ENCODE measurements around the gene THYN1.
"Not testable (repeated sequence)": the region's sequence is repeated elsewhere in the genome, so short reads cannot be mapped to it uniquely, and the experiment has no call there.

The THYN1 gene

GRCh38 chr11:134264966-134265764 lies 12.0 kb upstream of the THYN1 start:
- TF ChIP-seq CTCF (IDR thresholded peaks at IDR 0.05; ENCODE audit: insufficient read depth, missing control alignments): no peak
- DNase-seq (ENCODE audit: insufficient read length, low spot score) (no peak), FAIRE-seq (no peak)

GRCh38 chr11:134261626-134262488 lies 8.7 kb upstream of the THYN1 start:
- DNase-seq (ENCODE audit: insufficient read length, low spot score) (peak; percentile 73), FAIRE-seq (no peak)
- TF ChIP-seq CTCF (IDR thresholded peaks at IDR 0.05; ENCODE audit: insufficient read depth, missing control alignments): peak; percentile 58

DNA sequence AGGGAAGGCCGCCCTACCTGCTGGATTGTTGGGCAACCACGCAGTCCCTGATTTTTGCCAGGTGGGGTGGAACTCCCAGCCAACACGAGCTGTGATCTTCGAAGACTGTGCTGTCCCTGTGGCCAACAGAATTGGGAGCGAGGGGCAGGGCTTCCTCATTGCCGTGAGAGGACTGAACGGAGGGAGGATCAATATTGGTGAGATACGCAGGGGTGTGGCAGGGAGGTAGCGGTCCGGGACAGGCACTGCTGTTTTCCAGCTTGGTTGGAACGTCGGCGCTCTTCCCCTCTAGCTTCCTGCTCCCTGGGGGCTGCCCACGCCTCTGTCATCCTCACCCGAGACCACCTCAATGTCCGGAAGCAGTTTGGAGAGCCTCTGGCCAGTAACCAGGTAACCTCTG lies 7.8 kb upstream of the THYN1 start:
- TF ChIP-seq CTCF (IDR thresholded peaks at IDR 0.05; ENCODE audit: insufficient read depth, missing control alignments): no peak
- DNase-seq (ENCODE audit: insufficient read length, low spot score): no peak
- no peak for FAIRE-seq

- DNase-seq (ENCODE audit: insufficient read length, low spot score) (no peak), FAIRE-seq (no peak)
- TF ChIP-seq CTCF (IDR thresholded peaks at IDR 0.05; ENCODE audit: insufficient read depth, missing control alignments): no peak
These were observed 7.4 kb upstream of the THYN1 start for GRCh38 chr11:134260503-134260902.

- TF ChIP-seq CTCF (IDR thresholded peaks at IDR 0.05; ENCODE audit: insufficient read depth, missing control alignments): no peak
- no peak for DNase-seq (ENCODE audit: insufficient read length, low spot score)
- no peak for FAIRE-seq
These were observed 5.4 kb upstream of the THYN1 start for GRCh38 chr11:134258577-134258976.

- no peak for TF ChIP-seq CTCF (IDR thresholded peaks at IDR 0.05; ENCODE audit: insufficient read depth, missing control alignments)
- FAIRE-seq (no peak), DNase-seq (ENCODE audit: insufficient read length, low spot score) (no peak)
These were observed 3.9 kb upstream of the THYN1 start for GRCh38 chr11:134257101-134257500.

DNA sequence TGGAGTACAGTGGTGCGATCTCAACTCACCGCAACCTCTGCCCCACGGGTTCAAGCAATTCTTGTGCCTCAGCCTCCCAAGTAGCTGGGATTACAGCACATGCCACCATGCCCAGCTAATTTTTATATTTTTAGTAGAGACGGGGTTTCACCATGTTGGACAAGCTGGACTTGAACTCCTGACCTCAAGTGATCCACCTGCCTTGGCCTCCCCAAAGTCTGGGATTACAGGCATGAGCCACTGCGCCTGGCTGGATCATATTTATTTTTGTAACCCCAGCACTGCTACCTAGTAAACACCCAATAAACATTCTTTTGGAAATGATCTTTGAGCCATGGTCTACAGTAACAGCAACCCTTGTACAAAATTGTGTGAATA lies 2.0 kb upstream of the THYN1 start:
- DNase-seq (ENCODE audit: insufficient read length, low spot score); FAIRE-seq: not testable (repeated sequence)

Measured in D721Med (cell line).